ENCODE results near the gene DNAI7. TPM values are rescaled to one million over a fixed set of nuclear protein-coding genes. Genes with fewer than 3 reads are reported as not detected.

DNAI7 gene
- total and polyA plus RNA-seq, 2 of the 8 experiments (the other 6 are each of a cell fraction or from before 2014, with no cell fraction given): 0.12 to 0.28 TPM

GRCh38 chr12:25099010-25099409 lies 96.0 kb downstream of the DNAI7 start:
- POLR2A ChIA-PET (ENCODE audit: partially characterized antibody): interaction anchor here (0.6 to 1.0 kb wide), 2 partner anchors 9 to 12 kb away, joined by 3 read pairs; no protein-coding TSS in a partner anchor
- no peak for TF ChIP-seq SIN3A (conservative IDR thresholded peaks at IDR 0.05 in 1 of 2, IDR thresholded peaks at IDR 0.05 in 1 of 2; ENCODE audit: low read depth in 1 of 2, low read length in 2 of 2)
- TF ChIP-seq MAFK (IDR thresholded peaks at IDR 0.05; ENCODE audit: low read depth, low read length): no peak
- no peak for TF ChIP-seq ATF2 (IDR thresholded peaks at IDR 0.05; ENCODE audit: low read length)

More at GRCh38 chr12:25099010-25099409, 96.0 kb downstream of the DNAI7 start:
- Histone ChIP-seq H3K4me1 (replicated peaks in 1 of 4; ENCODE audit: control insufficient read depth in 3 of 4, insufficient read depth in 4 of 4, low read length in 3 of 4) (no peaks in the 10 kb centered on the region; a peak in 1 of 7 replicates), H3K23ac (ENCODE audit: insufficient read length) (no peak overlapping the region), H4K20me1 (replicated peaks in 1 of 2; ENCODE audit: control insufficient read depth in 1 of 2, insufficient read depth in 2 of 2, low read length in 2 of 2) (no peaks in the 10 kb centered on the region), H2BK120ac (replicated peaks; ENCODE audit: low read depth, low read length) (no peak overlapping the region), H2BK20ac (ENCODE audit: low read length) (no peak overlapping the region), H3K18ac (ENCODE audit: extremely low read depth, low read length) (no peak overlapping the region), H4K91ac (replicated peaks; ENCODE audit: insufficient read length, low read length) (no peak overlapping the region), H2AFZ (ENCODE audit: low read length) (no peak overlapping the region), H3K56ac (replicated peaks; ENCODE audit: insufficient read length, low read depth, low read length) (no peak overlapping the region), H3K4ac (replicated peaks; ENCODE audit: insufficient read length, low read depth, low read length) (no peak overlapping the region), H2BK12ac (ENCODE audit: low read depth, low read length) (no peak overlapping the region), H3K9ac (replicated peaks in 1 of 4; ENCODE audit: extremely low read depth in 1 of 4, low read depth in 3 of 4, low read length in 3 of 4) (no peak overlapping the region), H4K8ac (ENCODE audit: extremely low read depth, insufficient read depth, low read length) (no peak overlapping the region), H2AK5ac (ENCODE audit: low read depth, low read length) (no peak overlapping the region), H4K5ac (ENCODE audit: insufficient read length, low read depth, low read length) (no peak overlapping the region), H2BK5ac (ENCODE audit: low read depth, low read length) (no peak overlapping the region), H2BK15ac (ENCODE audit: low read length) (no peak overlapping the region), H3K23me2 (ENCODE audit: low read depth, low read length) (0 out of 2 replicates have a peak, but pooled peaks cover 4% of the 10 kb centered on the region), H3K4me3 (ENCODE audit: extremely low read depth in 1 of 4, insufficient read depth in 2 of 4, low read depth in 3 of 4, low read length in 4 of 4) (no peak overlapping the region), H3K79me2 (ENCODE audit: control insufficient read depth in 1 of 2, insufficient read depth in 2 of 2, low read length in 2 of 2) (no peaks in the 10 kb centered on the region), H3K36me3 (ENCODE audit: control insufficient read depth in 2 of 4, insufficient read depth in 4 of 4, low read length in 3 of 4) (no peaks in the 10 kb centered on the region), H3K27me3 (replicated peaks in 1 of 4; ENCODE audit: control insufficient read depth in 3 of 4, extremely low read depth in 1 of 4, insufficient read depth in 3 of 4, low read length in 3 of 4) (no peaks in the 10 kb centered on the region), H3K14ac (ENCODE audit: insufficient read length) (no peak overlapping the region), H3K4me2 (ENCODE audit: insufficient read depth in 1 of 2, low read depth in 2 of 2, low read length in 2 of 2) (no peak overlapping the region), H3K79me1 (ENCODE audit: low read depth, low read length) (no peaks in the 10 kb centered on the region), H3K27ac (ENCODE audit: low read depth, low read length) (no peak overlapping the region), H3K9me3 (ENCODE audit: insufficient read depth in 2 of 2, low read depth in 1 of 2, low read length in 1 of 2) (0 out of 4 replicates have a peak, but pooled peaks cover 0 to under 1% of the 10 kb centered on the region in 2 experiments)
- 88% methylated on average over 2 of the region's 2 CpGs; no CpG with 5 or more reads in 1 of the 2 experiments for WGBS, 2 experiments (ENCODE audit: extremely low coverage in 1 of 2, insufficient coverage in 1 of 2, insufficient read length in 1 of 2, insufficient replicate concordance in 2 of 2, low coverage in 1 of 2, low lambda C conversion rate in 2 of 2, missing lambda C conversion rate in 1 of 2)
- DNase-seq (ENCODE audit: low read depth in 1 of 2, low spot score in 2 of 2) (no peak), FAIRE-seq (no peak)
- CTCF ChIA-PET (ENCODE audit: partially characterized antibody): interaction anchor here (0.6 to 1.3 kb wide), 4 partner anchors 11 to 57 kb away, joined by 3 to 5 read pairs (median 4); no protein-coding TSS in a partner anchor
